SU-DHL-6 (cell line): ENCODE data around the gene MISP.

Experiments
- H2AFZ ChIP-seq: fragments of 200-600 bp; sonication (generic); 2 replicates; pipeline ENCODE4 v1.6.1; 2014; ENCODE audit warnings: low read depth, mild to moderate bottlenecking, moderate library complexity, mixed read lengths, antibody characterized with exemption, low read length; ENCODE audit not compliant: severe bottlenecking
- H3F3A ChIP-seq: fragments of 200-600 bp; shearing (Covaris generic); 2 replicates; pipeline ENCODE4 v1.6.0; 2016; ENCODE audit warnings: antibody characterized with exemption, mild to moderate bottlenecking; ENCODE audit not compliant: insufficient read depth
- H3K27ac ChIP-seq: fragments of 200-600 bp; sonication (generic); 2 replicates; pipeline ENCODE4 v1.5.1; 2016; ENCODE audit warnings: low read depth, mild to moderate bottlenecking, low read length, moderate library complexity, mixed read lengths
- H3K27me3 ChIP-seq: fragments of 200-600 bp; sonication (generic), shearing (Covaris generic); 2 replicates; pipeline ENCODE4 v1.6.0; 2014; ENCODE audit warnings: mild to moderate bottlenecking, low read length
- H3K36me3 ChIP-seq: fragments of 200-600 bp; sonication (generic); 2 replicates; pipeline ENCODE4 v1.6.1; 2014; ENCODE audit warnings: mild to moderate bottlenecking, low read length, mixed read lengths
- H3K4me2 ChIP-seq: fragments of 300-600, 200-600 bp; shearing (Covaris generic), sonication (generic); 2 replicates; pipeline ENCODE4 v1.6.0; 2014; ENCODE audit warnings: low read length, low read depth, mild to moderate bottlenecking; ENCODE audit not compliant: poor library complexity, severe bottlenecking
- H3K4me3 ChIP-seq: fragments of 200-600 bp; sonication (generic); 2 replicates; pipeline ENCODE4 v1.5.1; 2014; ENCODE audit warnings: antibody characterized with exemption, low read length, mild to moderate bottlenecking, mixed read lengths; ENCODE audit not compliant: insufficient read depth, poor library complexity, severe bottlenecking
- H3K79me2 ChIP-seq: fragments of 200-600 bp; sonication (generic); 2 replicates; pipeline ENCODE4 v1.6.1; 2014; ENCODE audit warnings: mild to moderate bottlenecking, low read length, moderate library complexity; ENCODE audit not compliant: insufficient read depth
- H3K9ac ChIP-seq: fragments of 200-600 bp; sonication (generic); 2 replicates; pipeline ENCODE4 v1.7.0; 2014; ENCODE audit warnings: mild to moderate bottlenecking, low read length
- H3K9me2 ChIP-seq: fragments of 200-600 bp; sonication (generic); replicated peaks from 2 replicates; pipeline ENCODE4 v1.6.1; 2014; ENCODE audit warnings: low read length; ENCODE audit not compliant: insufficient read depth
- H3K9me3 ChIP-seq: fragments of 200-600 bp; sonication (generic); 2 replicates; pipeline ENCODE4 v1.6.1; 2014; ENCODE audit warnings: low read length, mixed read lengths; ENCODE audit not compliant: insufficient read depth
- H4K20me1 ChIP-seq: fragments of 200-600 bp; sonication (generic); 2 replicates; pipeline ENCODE4 v1.6.1; 2014; ENCODE audit warnings: low read depth, mild to moderate bottlenecking, antibody characterized with exemption, low read length, moderate library complexity, mixed read lengths
- EZH2phosphoT487 ChIP-seq: fragments of 200-600 bp; sonication (generic), shearing (Covaris generic); conservative IDR thresholded peaks from 2 replicates; pipeline ENCODE4 v1.6.1; 2018; ENCODE audit warnings: mild to moderate bottlenecking, antibody characterized with exemption, low read length, moderate library complexity, mixed read lengths
- TF ChIP-seq, protein P1 (sequence below): fragments of 200-600 bp; sonication (generic); IDR thresholded peaks from one replicate; pipeline ENCODE4 v1.5.1; 2017; ENCODE audit warnings: antibody characterized with exemption, mild to moderate bottlenecking, low read length, moderate library complexity; ENCODE audit not compliant: insufficient read depth, poor library complexity, severe bottlenecking

MISP gene

DNA sequence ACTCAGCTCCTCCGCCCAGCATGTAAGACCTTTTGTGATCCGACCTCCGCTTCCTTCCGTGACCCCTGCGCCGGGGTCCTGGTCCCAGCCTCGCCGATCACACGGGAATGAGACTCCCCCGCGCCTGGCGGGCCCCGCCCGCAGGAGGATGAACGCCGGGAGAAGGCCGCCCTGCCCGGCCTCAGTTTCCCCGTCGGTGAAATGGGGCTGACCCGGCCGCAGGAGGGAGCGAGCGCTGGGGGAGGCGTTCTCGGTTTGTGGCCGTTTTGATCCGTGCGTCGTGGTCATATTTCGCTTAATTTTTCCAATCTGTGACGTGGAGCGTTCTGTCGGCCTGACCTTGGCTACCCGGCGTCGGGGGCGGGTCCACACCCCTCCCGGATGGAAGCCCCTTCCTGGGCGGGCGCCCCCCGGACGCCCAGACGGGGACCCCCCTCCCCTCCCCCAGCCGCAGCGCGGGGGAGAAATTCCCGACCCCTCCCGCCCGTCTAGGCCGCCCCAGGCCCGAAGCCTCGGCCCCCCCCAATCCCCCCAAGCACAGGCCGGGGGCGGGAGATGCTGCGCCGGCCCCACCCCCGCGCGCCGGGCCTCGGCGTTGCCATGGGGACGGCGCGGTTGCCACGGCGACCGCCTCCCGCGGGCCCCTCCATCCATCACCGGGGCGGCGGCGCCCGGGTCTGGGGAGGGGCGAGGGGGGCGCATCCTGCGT, 31.1 kb upstream of the MISP start:
- Histone ChIP-seq H3K27me3 (no peaks in the 10 kb centered on the region), H3K9me2 (no peaks in the 10 kb centered on the region), H3K4me3 (no peak overlapping the region), H3K9ac (no peak overlapping the region), H3K4me2 (no peak overlapping the region), H2AFZ (no peak overlapping the region), H3K9me3 (no peaks in the 10 kb centered on the region), H4K20me1 (no peaks in the 10 kb centered on the region), H3F3A (no peaks in the 10 kb centered on the region), H3K36me3 (no peaks in the 10 kb centered on the region), H3K79me2 (no peaks in the 10 kb centered on the region), H3K27ac (no peak overlapping the region)
- TF ChIP-seq EZH2phosphoT487 = no peak
- TF ChIP-seq, protein P1, sequence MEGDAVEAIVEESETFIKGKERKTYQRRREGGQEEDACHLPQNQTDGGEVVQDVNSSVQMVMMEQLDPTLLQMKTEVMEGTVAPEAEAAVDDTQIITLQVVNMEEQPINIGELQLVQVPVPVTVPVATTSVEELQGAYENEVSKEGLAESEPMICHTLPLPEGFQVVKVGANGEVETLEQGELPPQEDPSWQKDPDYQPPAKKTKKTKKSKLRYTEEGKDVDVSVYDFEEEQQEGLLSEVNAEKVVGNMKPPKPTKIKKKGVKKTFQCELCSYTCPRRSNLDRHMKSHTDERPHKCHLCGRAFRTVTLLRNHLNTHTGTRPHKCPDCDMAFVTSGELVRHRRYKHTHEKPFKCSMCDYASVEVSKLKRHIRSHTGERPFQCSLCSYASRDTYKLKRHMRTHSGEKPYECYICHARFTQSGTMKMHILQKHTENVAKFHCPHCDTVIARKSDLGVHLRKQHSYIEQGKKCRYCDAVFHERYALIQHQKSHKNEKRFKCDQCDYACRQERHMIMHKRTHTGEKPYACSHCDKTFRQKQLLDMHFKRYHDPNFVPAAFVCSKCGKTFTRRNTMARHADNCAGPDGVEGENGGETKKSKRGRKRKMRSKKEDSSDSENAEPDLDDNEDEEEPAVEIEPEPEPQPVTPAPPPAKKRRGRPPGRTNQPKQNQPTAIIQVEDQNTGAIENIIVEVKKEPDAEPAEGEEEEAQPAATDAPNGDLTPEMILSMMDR = no peak

DNA sequence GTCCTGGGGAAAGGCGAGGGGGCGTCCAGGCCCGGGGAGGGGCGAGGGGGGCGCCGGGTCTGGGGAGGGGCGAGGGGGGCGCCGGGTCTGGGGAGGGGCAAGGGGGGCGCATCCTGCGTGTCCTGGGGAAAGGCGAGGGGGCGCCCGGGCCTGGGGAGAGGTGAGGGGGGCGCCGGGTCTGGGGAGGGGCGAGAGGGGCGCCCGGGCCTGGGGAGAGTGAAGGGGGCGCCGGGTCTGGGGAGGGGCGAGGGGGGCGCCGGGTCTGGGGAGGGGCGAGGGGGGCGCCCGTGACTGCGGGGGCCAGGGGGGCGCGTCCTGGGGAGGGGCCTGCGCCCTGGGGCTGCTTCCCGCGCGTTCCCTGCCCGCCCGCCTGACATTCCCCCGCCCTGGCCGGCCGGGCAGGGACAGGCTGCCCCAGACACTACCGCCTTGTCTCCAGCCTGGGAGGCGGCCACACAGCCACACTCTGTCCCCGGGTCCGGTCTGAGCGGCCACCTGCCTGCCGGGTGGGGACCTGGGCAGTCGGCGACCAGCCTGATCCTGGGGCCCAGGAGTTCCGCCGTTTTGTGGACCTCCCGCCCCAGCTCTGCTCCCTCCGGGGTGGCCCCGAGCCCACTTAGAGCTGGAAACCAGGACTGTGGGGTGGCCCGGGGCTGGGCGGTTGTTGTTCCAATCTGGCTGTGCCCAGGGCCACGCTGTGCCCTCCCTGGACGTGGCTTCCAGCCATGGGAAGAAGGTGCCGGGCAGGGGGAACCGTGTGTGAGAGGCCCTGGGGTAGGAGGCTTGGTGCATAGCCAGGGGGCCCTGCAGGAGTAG, 30.4 kb upstream of the MISP start:
- no peaks in the 10 kb centered on the region for H3K36me3 ChIP-seq
- no peaks in the 10 kb centered on the region for H3K79me2 ChIP-seq
- H3K9me2 ChIP-seq = no peaks in the 10 kb centered on the region
- H3K27me3 ChIP-seq = no peaks in the 10 kb centered on the region
- no peak overlapping the region for H3K27ac ChIP-seq
- no peaks in the 10 kb centered on the region for H3F3A ChIP-seq
- H2AFZ ChIP-seq = no peak overlapping the region
- H3K4me3 ChIP-seq = no peak overlapping the region
- no peak overlapping the region for H3K4me2 ChIP-seq
- no peaks in the 10 kb centered on the region for H3K9me3 ChIP-seq
- H3K9ac ChIP-seq = no peak overlapping the region
- H4K20me1 ChIP-seq = no peaks in the 10 kb centered on the region
- TF ChIP-seq EZH2phosphoT487 = no peak
- TF ChIP-seq, protein P1 = no peak

DNA sequence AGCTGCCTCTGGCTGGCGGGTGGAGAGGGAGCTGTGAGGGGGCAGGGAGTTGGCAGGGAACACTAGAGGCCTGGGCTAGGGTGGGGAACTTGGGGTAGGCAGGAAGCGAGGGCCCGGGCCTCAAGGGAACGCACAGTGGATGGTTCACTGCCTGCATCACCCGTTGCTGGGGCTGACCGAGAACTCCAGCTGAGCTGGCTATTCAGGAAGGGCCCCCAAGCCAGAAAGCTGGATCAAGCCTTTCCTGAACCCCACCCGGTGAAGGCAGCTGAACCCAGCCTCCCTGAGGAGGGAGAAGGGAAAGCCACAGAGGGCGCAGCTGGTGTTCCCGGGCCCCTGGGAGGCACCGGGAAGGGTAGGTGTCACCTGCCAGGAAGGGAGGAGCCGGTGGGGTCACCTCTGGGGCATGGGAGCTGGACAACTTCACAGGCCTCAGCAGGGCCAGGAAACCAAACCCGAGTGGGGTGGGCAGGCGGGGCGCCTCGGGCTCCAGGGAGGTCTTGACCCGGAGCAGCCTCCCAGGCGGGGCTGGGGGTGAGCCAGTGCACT, 28.3 kb upstream of the MISP start:
- H2AFZ ChIP-seq = no peak overlapping the region
- H4K20me1 ChIP-seq = no peaks in the 10 kb centered on the region
- H3K27ac ChIP-seq = no peak overlapping the region
- H3F3A ChIP-seq = no peaks in the 10 kb centered on the region
- TF ChIP-seq EZH2phosphoT487 = no peak
- TF ChIP-seq, protein P1 = no peak
- H3K27me3 ChIP-seq = no peaks in the 10 kb centered on the region
- no peak overlapping the region for H3K4me3 ChIP-seq
- H3K79me2 ChIP-seq = no peaks in the 10 kb centered on the region
- H3K9me3 ChIP-seq = no peaks in the 10 kb centered on the region
- H3K9me2 ChIP-seq = no peaks in the 10 kb centered on the region
- H3K9ac ChIP-seq = no peak overlapping the region
- no peaks in the 10 kb centered on the region for H3K36me3 ChIP-seq
- no peak overlapping the region for H3K4me2 ChIP-seq
